Measurements from ENCODE around the gene NPTXR.
"Not testable (repeated sequence)": the region's sequence is repeated elsewhere in the genome, so short reads cannot be mapped to it uniquely, and the experiment has no call there.

The NPTXR gene

GRCh38 chr22:38820020-38820419 lies 23.8 kb downstream of the NPTXR start:
- TF ChIP-seq CTCF (IDR thresholded peaks at IDR 0.05; ENCODE audit: control insufficient read depth, extremely low read depth, insufficient read depth), result no peak
- H3K4me3 ChIP-seq (ENCODE audit: low read depth, low read length), result no peak overlapping the region
- no peak for DNase-seq (ENCODE audit: low read depth)

GRCh38 chr22:38819387-38819940 lies 24.4 kb downstream of the NPTXR start:
- H3K4me3 ChIP-seq (ENCODE audit: low read depth, low read length), result no peak overlapping the region
- no peak for DNase-seq (ENCODE audit: low read depth)
- no peak for TF ChIP-seq CTCF (IDR thresholded peaks at IDR 0.05; ENCODE audit: control insufficient read depth, extremely low read depth, insufficient read depth)

- no peak for TF ChIP-seq CTCF (IDR thresholded peaks at IDR 0.05; ENCODE audit: control insufficient read depth, extremely low read depth, insufficient read depth)
- no peak for DNase-seq (ENCODE audit: low read depth)
- H3K4me3 ChIP-seq (ENCODE audit: low read depth, low read length), result no peak overlapping the region
Observed at GRCh38 chr22:38817196-38817595, 26.6 kb downstream of the NPTXR start.

GRCh38 chr22:38815842-38816241 lies 28.0 kb downstream of the NPTXR start:
- H3K4me3 ChIP-seq (ENCODE audit: low read depth, low read length), result no peak overlapping the region
- TF ChIP-seq CTCF (IDR thresholded peaks at IDR 0.05; ENCODE audit: control insufficient read depth, extremely low read depth, insufficient read depth), result no peak
- DNase-seq (ENCODE audit: low read depth), result no peak

GRCh38 chr22:38811241-38811640 lies 32.6 kb downstream of the NPTXR start:
- no peak for TF ChIP-seq CTCF (IDR thresholded peaks at IDR 0.05; ENCODE audit: control insufficient read depth, extremely low read depth, insufficient read depth)
- no peak for DNase-seq (ENCODE audit: low read depth)
- H3K4me3 ChIP-seq (ENCODE audit: low read depth, low read length), result no peak overlapping the region

GRCh38 chr22:38805041-38805593 lies 38.7 kb downstream of the NPTXR start:
- not testable (repeated sequence) for DNase-seq (ENCODE audit: low read depth)

GRCh38 chr22:38802671-38803121 lies 41.1 kb downstream of the NPTXR start:
- no peak for DNase-seq (ENCODE audit: low read depth)
- TF ChIP-seq CTCF (IDR thresholded peaks at IDR 0.05; ENCODE audit: control insufficient read depth, extremely low read depth, insufficient read depth), result no peak
- H3K4me3 ChIP-seq (ENCODE audit: low read depth, low read length), result no peak overlapping the region

More at GRCh38 chr22:38805041-38805593, 38.7 kb downstream of the NPTXR start:
- not testable (repeated sequence) for H3K4me3 ChIP-seq (ENCODE audit: low read depth, low read length)

Data from LNCaP clone FGC (cell line).